Bone marrow (tissue), 2 donors: ENCODE data around the gene RET.

Experiments used
- DNase-seq, 2 donors: peaks; one replicate each; lab custom pipeline; 2025; lab: John Stamatoyannopoulos, UW

The RET gene

GRCh38 chr10:43108951-43109350 is 32.1 kb downstream of the RET start:
- DNase-seq, result no peak

GRCh38 chr10:43109671-43110249 is 32.9 kb downstream of the RET start:
- no peak for DNase-seq

- no peak for DNase-seq
These were observed 33.6 kb downstream of the RET start for GRCh38 chr10:43110338-43111071.

GRCh38 chr10:43111101-43111500 is 34.2 kb downstream of the RET start:
- no peak for DNase-seq

- DNase-seq, result no peak
These were observed 35.2 kb downstream of the RET start for GRCh38 chr10:43111921-43112607.

GRCh38 chr10:43112608-43112961 is 35.7 kb downstream of the RET start:
- no peak for DNase-seq

GRCh38 chr10:43113201-43114087 is 36.6 kb downstream of the RET start:
- DNase-seq, result no peak

GRCh38 chr10:43114088-43114742 is 37.3 kb downstream of the RET start:
- no peak for DNase-seq

GRCh38 chr10:43114743-43115611 is 38.1 kb downstream of the RET start:
- no peak for DNase-seq

- DNase-seq, result no peak
These were observed 39.2 kb downstream of the RET start for GRCh38 chr10:43115881-43116595.

GRCh38 chr10:43116596-43116995 is 39.7 kb downstream of the RET start:
- DNase-seq, result no peak

GRCh38 chr10:43117031-43117776 is 40.3 kb downstream of the RET start:
- no peak for DNase-seq

- no peak for DNase-seq
These were observed 41.1 kb downstream of the RET start for GRCh38 chr10:43117777-43118583.

- DNase-seq, result no peak
These were observed 42.0 kb downstream of the RET start for GRCh38 chr10:43118631-43119415.

- DNase-seq, result no peak
These were observed 42.7 kb downstream of the RET start for GRCh38 chr10:43119416-43120115.

GRCh38 chr10:43120116-43120928 is 43.5 kb downstream of the RET start:
- peak in 1 of 2 donors; percentile 73 for DNase-seq
